Loucy (cell line): ENCODE data around the gene FRMD4A.

ENCODE experiments used
- CTCF ChIP-seq: fragments of 200-600 bp; sonication (generic); conservative IDR thresholded peaks from 2 replicates; pipeline ENCODE4 v1.5.1; 2014; ENCODE audit warnings: mild to moderate bottlenecking, antibody characterized with exemption, low read length
- EZH2phosphoT487 ChIP-seq: fragments of 200-600 bp; IDR thresholded peaks from 2 replicates; pipeline ENCODE4 v1.6.1; 2018; ENCODE audit warnings: antibody characterized with exemption, mild to moderate bottlenecking, moderate library complexity, borderline replicate concordance

GRCh38 chr10:14291296-14291695, 39.4 kb downstream of the FRMD4A start:
- TF ChIP-seq CTCF (no peak), EZH2phosphoT487 (no peak)
